DLD1 (cell line): Measurements from ENCODE around the gene ATAD3B.
"Not testable (repeated sequence)": the region's sequence is repeated elsewhere in the genome, so short reads cannot be mapped to it uniquely, and the experiment has no call there.

Experiments used
- in situ Hi-C: cut with HindIII; loops from 2 replicates; pipeline ENCODE4 v1.10.0; 2017; ENCODE audit warnings: low sequenced_read_pairs

ATAD3B gene

GRCh38 chr1:1432951-1433803 is 38.4 kb upstream of the ATAD3B start:
- in situ Hi-C loops, result no loop called here

- in situ Hi-C loops, result no loop called here
These were observed 37.8 kb upstream of the ATAD3B start for GRCh38 chr1:1433804-1434130.

- in situ Hi-C loops, result no loop called here
These were observed 37.3 kb upstream of the ATAD3B start for GRCh38 chr1:1434131-1434823.

- in situ Hi-C loops, result no loop called here
These were observed 36.8 kb upstream of the ATAD3B start for GRCh38 chr1:1434824-1435105.

- in situ Hi-C loops, result no loop called here
These were observed 36.3 kb upstream of the ATAD3B start, which contains the start of gene VWA1 for GRCh38 chr1:1435106-1435903. VWA1 (plus strand) TSS chr1:1435690; CDS start chr1:1435749, 59 bp downstream.

- in situ Hi-C loops, result no loop called here
These were observed 35.5 kb upstream of the ATAD3B start for GRCh38 chr1:1435911-1436629.

- in situ Hi-C loops, result no loop called here
These were observed 34.9 kb upstream of the ATAD3B start for GRCh38 chr1:1436630-1437032.

GRCh38 chr1:1437033-1437903 is 34.3 kb upstream of the ATAD3B start:
- in situ Hi-C loops, result no loop called here

GRCh38 chr1:1437904-1438376 is 33.6 kb upstream of the ATAD3B start:
- in situ Hi-C loops, result no loop called here

GRCh38 chr1:1438531-1439381 is 32.8 kb upstream of the ATAD3B start:
- in situ Hi-C loops, result no loop called here

GRCh38 chr1:1439546-1440261 is 31.9 kb upstream of the ATAD3B start:
- in situ Hi-C loops, result no loop called here

GRCh38 chr1:1440262-1441001 is 31.1 kb upstream of the ATAD3B start:
- in situ Hi-C loops, result no loop called here

- in situ Hi-C loops, result no loop called here
These were observed 30.3 kb upstream of the ATAD3B start for GRCh38 chr1:1441002-1441888.

GRCh38 chr1:1442069-1442770 is 29.3 kb upstream of the ATAD3B start:
- in situ Hi-C loops, result no loop called here

GRCh38 chr1:1446631-1447030 is 24.9 kb upstream of the ATAD3B start:
- in situ Hi-C loops, result not testable (repeated sequence)

GRCh38 chr1:1449099-1449739 is 22.3 kb upstream of the ATAD3B start, which contains the start of gene ATAD3C:
ATAD3C (plus strand) TSS chr1:1449689; CDS start chr1:1450684, 995 bp downstream.
- in situ Hi-C loops, result no loop called here
